HEK293T (cell line): ENCODE data around the gene NTSR1.

Experiments
- CTCF ChIA-PET: fragments of 350-600 bp; formaldehyde crosslinking; extraction: SDS; loops from one replicate; lab custom pipeline; 2021; ENCODE audit warnings: antibody characterized with exemption, inconsistent platforms; lab: Yijun Ruan, JAX
- POLR2A ChIA-PET: fragments of 350-600 bp; formaldehyde crosslinking; extraction: SDS; loops from one replicate; lab custom pipeline; 2020; ENCODE audit warnings: antibody characterized with exemption, inconsistent platforms; lab: Yijun Ruan, JAX
- DNase-seq: peaks from one replicate; pipeline ENCODE4 v3.0.0; 2012; ENCODE audit warnings: mixed read lengths; ENCODE audit errors: extremely low spot score
- ARNT ChIP-seq: fragments of 450-650 bp; IDR thresholded peaks from 2 replicates; pipeline ENCODE4 v1.6.1; 2017; ENCODE audit warnings: mild to moderate bottlenecking
- BHLHE40 ChIP-seq: fragments of 450-650 bp; IDR thresholded peaks from 2 replicates; pipeline ENCODE4 v1.6.1; 2016; ENCODE audit warnings: mild to moderate bottlenecking, moderate library complexity, borderline replicate concordance
- CTBP1 ChIP-seq: fragments of 450-650 bp; IDR thresholded peaks from 2 replicates; pipeline ENCODE4 v1.6.1; 2016; ENCODE audit warnings: borderline replicate concordance
- ELF4 ChIP-seq: fragments of 450-650 bp; IDR thresholded peaks from 2 replicates; pipeline ENCODE4 v1.6.1; 2017; ENCODE audit warnings: antibody characterized with exemption
- FOXA1 ChIP-seq: fragments of 450-650 bp; IDR thresholded peaks from 2 replicates; pipeline ENCODE4 v1.6.1; 2016; ENCODE audit warnings: mild to moderate bottlenecking
- FOXK2 ChIP-seq: fragments of 450-650 bp; IDR thresholded peaks from 2 replicates; pipeline ENCODE4 v1.6.1; 2016; ENCODE audit warnings: mild to moderate bottlenecking
- FOXM1 ChIP-seq: fragments of 450-650 bp; IDR thresholded peaks from 2 replicates; pipeline ENCODE4 v1.6.1; 2017; ENCODE audit warnings: mild to moderate bottlenecking, borderline replicate concordance
- HDGF ChIP-seq: fragments of 450-650 bp; IDR thresholded peaks from 2 replicates; pipeline ENCODE4 v1.6.1; 2017; ENCODE audit warnings: antibody characterized with exemption, borderline replicate concordance
- L3MBTL2 ChIP-seq: fragments of 450-650 bp; conservative IDR thresholded peaks from 2 replicates; pipeline ENCODE4 v1.6.1; 2016; ENCODE audit warnings: mild to moderate bottlenecking
- LEF1 ChIP-seq: fragments of 450-650 bp; IDR thresholded peaks from 2 replicates; pipeline ENCODE4 v1.6.1; 2017; ENCODE audit warnings: mild to moderate bottlenecking, borderline replicate concordance
- NFRKB ChIP-seq: fragments of 450-650 bp; IDR thresholded peaks from 2 replicates; pipeline ENCODE4 v1.6.1; 2016; ENCODE audit warnings: mild to moderate bottlenecking, moderate library complexity
- SP1 ChIP-seq: fragments of 450-650 bp; IDR thresholded peaks from 2 replicates; pipeline ENCODE4 v1.6.1; 2017
- SUZ12 ChIP-seq: fragments of 450-650 bp; IDR thresholded peaks from 2 replicates; pipeline ENCODE4 v1.6.1; 2016; ENCODE audit warnings: mild to moderate bottlenecking
- TARDBP ChIP-seq: fragments of 450-650 bp; IDR thresholded peaks from 2 replicates; pipeline ENCODE4 v1.6.1; 2016
- ZNF384 ChIP-seq: fragments of 450-650 bp; IDR thresholded peaks from 2 replicates; pipeline ENCODE4 v1.6.1; 2016
- TF ChIP-seq, protein P1 (sequence below): fragments of 450-650 bp; IDR thresholded peaks from 2 replicates; pipeline ENCODE4 v1.6.1; 2016

NTSR1 gene

DNA sequence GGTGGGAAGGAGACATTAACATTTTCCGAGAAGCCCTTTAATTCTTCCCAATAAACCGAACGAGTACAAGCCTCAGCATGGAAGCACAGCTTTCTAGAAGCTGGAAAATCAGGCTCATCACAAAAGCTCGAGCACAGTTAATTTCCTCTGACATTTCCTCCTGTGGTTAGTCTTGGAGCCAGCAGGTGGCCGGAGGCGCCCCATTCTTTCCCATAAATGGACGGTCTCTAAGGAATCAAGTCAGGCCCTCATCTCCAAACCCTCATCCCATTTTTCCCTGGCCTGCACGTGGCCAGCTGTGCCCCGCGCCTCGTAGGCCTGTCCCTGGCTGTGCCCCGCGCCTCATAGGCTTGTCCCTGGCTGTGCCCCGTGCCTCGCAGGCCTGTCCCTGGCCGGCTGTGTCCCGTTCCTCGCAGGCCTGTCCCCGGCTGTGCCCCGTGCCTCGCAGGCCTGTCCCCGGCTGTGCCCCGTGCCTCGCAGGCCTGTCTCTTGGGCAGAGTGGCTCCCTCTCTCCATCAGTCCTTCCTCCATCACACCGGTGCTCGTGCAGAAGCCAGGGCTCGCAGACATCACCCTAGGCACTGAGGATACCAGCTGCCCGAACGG, 19.7 kb upstream of the NTSR1 start:
- ChIA-PET CTCF (no interaction called here), POLR2A (no interaction called here)
- TF ChIP-seq ARNT (no peak), ELF4 (no peak)
- DNase-seq, result no peak

GRCh38 chr20:62689861-62690260, 18.8 kb upstream of the NTSR1 start:
- CTCF ChIA-PET, result no interaction called here
- TF ChIP-seq FOXK2 (no peak), TARDBP (no peak), SUZ12 (no peak), L3MBTL2 (no peak), HDGF (no peak), FOXA1 (no peak), SP1 (no peak), ELF4 (no peak), LEF1 (no peak), BHLHE40 (no peak), FOXM1 (no peak), ZNF384 (no peak), ARNT (no peak)
- POLR2A ChIA-PET, result no interaction called here
- no peak for DNase-seq

DNA sequence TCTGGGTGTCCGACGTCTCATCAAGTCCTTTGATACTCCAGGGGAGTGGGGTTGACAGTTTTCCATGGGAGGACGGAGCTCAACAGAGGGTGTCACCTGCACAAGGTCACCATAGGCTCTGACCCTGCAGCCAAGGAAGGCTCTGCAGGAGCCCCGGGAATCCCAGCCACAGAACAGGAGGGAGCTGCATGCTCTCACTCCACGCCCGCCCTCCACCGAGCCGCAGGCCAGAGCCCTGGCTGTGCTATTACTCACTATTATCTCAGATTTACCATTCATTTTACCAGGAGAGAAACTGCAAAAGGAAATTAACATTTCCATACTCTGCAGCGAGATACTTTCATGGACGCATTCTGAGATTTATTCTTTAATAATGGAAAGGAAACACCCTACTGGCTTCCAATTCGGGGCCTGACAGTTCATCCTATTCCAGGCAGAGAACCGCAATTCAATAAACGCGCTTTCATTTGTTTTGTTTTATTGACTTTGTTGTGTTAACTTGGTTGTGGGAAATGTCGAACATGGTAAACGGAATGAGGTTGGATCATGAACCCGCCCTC, 18.3 kb upstream of the NTSR1 start:
- no peak for DNase-seq
- TF ChIP-seq LEF1 (no peak), ARNT (no peak), ELF4 (no peak), FOXK2 (no peak), TARDBP (no peak), HDGF (no peak), ZNF384 (no peak), FOXM1 (no peak), NFRKB (no peak), SP1 (no peak)
- TF ChIP-seq, protein P1, sequence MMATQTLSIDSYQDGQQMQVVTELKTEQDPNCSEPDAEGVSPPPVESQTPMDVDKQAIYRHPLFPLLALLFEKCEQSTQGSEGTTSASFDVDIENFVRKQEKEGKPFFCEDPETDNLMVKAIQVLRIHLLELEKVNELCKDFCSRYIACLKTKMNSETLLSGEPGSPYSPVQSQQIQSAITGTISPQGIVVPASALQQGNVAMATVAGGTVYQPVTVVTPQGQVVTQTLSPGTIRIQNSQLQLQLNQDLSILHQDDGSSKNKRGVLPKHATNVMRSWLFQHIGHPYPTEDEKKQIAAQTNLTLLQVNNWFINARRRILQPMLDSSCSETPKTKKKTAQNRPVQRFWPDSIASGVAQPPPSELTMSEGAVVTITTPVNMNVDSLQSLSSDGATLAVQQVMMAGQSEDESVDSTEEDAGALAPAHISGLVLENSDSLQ, result no peak
- ChIA-PET CTCF (no interaction called here), POLR2A (no interaction called here)

- TF ChIP-seq LEF1 (no peak), HDGF (no peak), ARNT (no peak), NFRKB (no peak), FOXA1 (no peak), L3MBTL2 (no peak), CTBP1 (no peak), ELF4 (no peak), ZNF384 (no peak), SUZ12 (no peak), TARDBP (no peak), FOXK2 (no peak), SP1 (no peak), FOXM1 (no peak), BHLHE40 (no peak)
- TF ChIP-seq, protein P1, result no peak
- POLR2A ChIA-PET, result no interaction called here
- CTCF ChIA-PET, result no interaction called here
- no peak for DNase-seq
Observed at GRCh38 chr20:62691487-62691886, 17.1 kb upstream of the NTSR1 start.

DNA sequence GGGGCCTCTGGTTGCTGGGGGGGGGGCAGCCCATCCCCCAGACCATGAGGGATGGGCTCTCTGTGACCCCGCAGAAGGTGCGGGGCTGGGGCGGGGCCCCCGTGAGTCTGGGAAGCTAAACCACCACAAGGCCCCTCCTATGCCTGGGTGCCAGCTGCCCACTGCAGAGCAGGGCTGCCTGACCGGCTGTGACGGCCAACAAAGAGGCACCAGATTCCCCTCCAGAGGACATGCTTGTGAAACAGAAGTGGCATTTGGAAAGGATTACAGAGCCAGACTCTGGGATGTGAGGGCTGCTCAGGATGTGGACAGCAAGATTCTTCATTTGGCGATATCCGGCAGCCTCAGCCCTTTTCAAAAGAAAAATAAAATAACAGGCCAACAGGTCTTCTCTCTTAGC, 16.5 kb upstream of the NTSR1 start:
- POLR2A ChIA-PET, result no interaction called here
- DNase-seq, result no peak
- TF ChIP-seq SUZ12, result no peak
- no peak for TF ChIP-seq FOXA1
- no peak for TF ChIP-seq NFRKB
- TF ChIP-seq, protein P1, result no peak
- no peak for TF ChIP-seq CTBP1
- TF ChIP-seq ARNT, result no peak
- TF ChIP-seq HDGF, result no peak
- CTCF ChIA-PET, result no interaction called here

DNA sequence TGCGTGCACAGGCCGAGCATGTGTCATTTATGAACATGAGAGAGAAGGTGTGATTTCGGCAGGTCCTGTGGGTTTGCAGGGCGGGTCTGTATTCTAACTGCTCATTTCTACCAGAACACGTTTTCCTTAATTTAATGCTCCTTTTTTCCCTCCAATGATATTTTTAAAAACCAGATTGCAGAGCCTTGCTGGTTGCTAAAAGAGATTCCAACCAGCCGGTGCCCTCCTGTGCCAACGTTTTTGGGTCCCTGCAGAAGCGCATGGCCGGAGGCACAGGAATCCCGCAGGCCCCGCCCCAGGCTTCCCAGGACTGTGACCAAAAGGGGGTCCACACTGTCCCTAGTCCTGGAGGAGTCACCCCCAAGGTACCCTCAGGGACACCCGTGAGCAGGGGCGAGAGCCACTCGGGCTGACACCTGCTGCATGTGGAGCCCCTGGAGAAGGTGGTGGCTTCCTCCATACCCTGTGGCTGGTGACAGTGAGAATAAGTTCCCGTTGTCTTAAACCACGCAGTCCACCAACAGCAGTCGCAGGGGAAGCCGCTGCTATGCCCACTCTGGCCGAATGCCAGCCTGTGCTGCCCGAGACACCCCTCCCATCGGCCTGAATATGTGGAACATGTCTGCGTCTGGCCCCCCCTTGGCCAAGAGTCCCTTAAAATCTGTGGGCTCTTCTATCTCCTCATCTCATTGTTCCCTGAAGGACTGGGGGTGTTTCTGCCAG, 15.7 kb upstream of the NTSR1 start:
- no peak for TF ChIP-seq ZNF384
- TF ChIP-seq CTBP1, result no peak
- no peak for TF ChIP-seq HDGF
- no peak for TF ChIP-seq ELF4
- TF ChIP-seq SUZ12, result no peak
- TF ChIP-seq LEF1, result no peak
- TF ChIP-seq, protein P1, result no peak
- TF ChIP-seq FOXM1, result no peak
- TF ChIP-seq BHLHE40, result no peak
- no peak for TF ChIP-seq NFRKB
- no peak for TF ChIP-seq TARDBP
- TF ChIP-seq ARNT, result no peak
- no peak for TF ChIP-seq FOXK2
- TF ChIP-seq L3MBTL2, result no peak
- TF ChIP-seq SP1, result no peak
- no peak for TF ChIP-seq FOXA1
- no peak for DNase-seq
- ChIA-PET CTCF (no interaction called here), POLR2A (no interaction called here)
